Neural cell (in vitro differentiated cells): Measurements from ENCODE around the gene RTN4RL1. TPM values are rescaled to one million over a fixed set of nuclear protein-coding genes. Genes with fewer than 3 reads are reported as not detected.

Experiments used
- H2AFZ ChIP-seq: fragments of 200-600, 300-800 bp; sonication (generic), shearing (Covaris generic); 2 replicates; pipeline ENCODE4 v1.6.0; 2014; ENCODE audit warnings: low read depth, mild to moderate bottlenecking, antibody characterized with exemption, low read length, moderate library complexity
- H3F3A ChIP-seq: fragments of 200-600 bp; shearing (Covaris generic); 2 replicates; pipeline ENCODE4 v1.6.1; 2016; ENCODE audit warnings: mild to moderate bottlenecking, moderate library complexity, mixed read lengths, antibody characterized with exemption, low read length; ENCODE audit not compliant: insufficient read depth, poor library complexity, severe bottlenecking
- H3K27ac ChIP-seq: fragments of 200-600, 300-800 bp; sonication (generic), shearing (Covaris generic); 2 replicates; pipeline ENCODE4 v1.5.1; 2014; ENCODE audit warnings: mild to moderate bottlenecking, low read length, moderate library complexity
- H3K27me3 ChIP-seq: fragments of 300-800, 200-600 bp; sonication (generic), shearing (Covaris generic); 2 replicates; pipeline ENCODE4 v1.6.0; 2014; ENCODE audit warnings: mild to moderate bottlenecking, low read depth, low read length, moderate library complexity; ENCODE audit not compliant: insufficient read depth
- H3K36me3 ChIP-seq: fragments of 300-800, 200-600 bp; sonication (generic), shearing (Covaris generic); 2 replicates; pipeline ENCODE4 v1.5.1; 2014; ENCODE audit warnings: mild to moderate bottlenecking, antibody characterized with exemption, low read length, moderate library complexity; ENCODE audit not compliant: insufficient read depth
- H3K4me2 ChIP-seq: fragments of 300-800, 200-600 bp; sonication (generic), shearing (Covaris generic); 2 replicates; pipeline ENCODE4 v1.6.0; 2014; ENCODE audit warnings: mild to moderate bottlenecking, low read length
- H3K4me3 ChIP-seq: fragments of 300-800, 200-600 bp; sonication (generic), shearing (Covaris generic); 2 replicates; pipeline ENCODE4 v1.5.1; 2014; ENCODE audit warnings: mild to moderate bottlenecking, low read length, moderate library complexity
- H3K79me2 ChIP-seq: fragments of 200-600 bp; shearing (Covaris generic); replicated peaks from 2 replicates; pipeline ENCODE4 v1.6.0; 2014; ENCODE audit warnings: mild to moderate bottlenecking, low read length, moderate library complexity; ENCODE audit not compliant: insufficient read depth
- H3K9ac ChIP-seq: fragments of 300-800, 200-600 bp; sonication (generic), shearing (Covaris generic); 2 replicates; pipeline ENCODE4 v1.6.1; 2016; ENCODE audit warnings: mild to moderate bottlenecking, low read length, mixed read lengths
- H3K9me2 ChIP-seq: fragments of 200-600 bp; shearing (Covaris generic); 2 replicates; pipeline ENCODE4 v1.6.1; 2016; ENCODE audit warnings: mild to moderate bottlenecking, low read length, mixed read lengths; ENCODE audit not compliant: insufficient read depth
- H3K9me3 ChIP-seq: fragments of 200-600, 300-800 bp; sonication (generic), shearing (Covaris generic); 2 replicates; pipeline ENCODE4 v1.6.1; 2016; ENCODE audit warnings: mild to moderate bottlenecking, mixed run types, low read length, moderate library complexity, mixed read lengths
- H4K20me1 ChIP-seq: fragments of 200-600 bp; shearing (Covaris generic); 2 replicates; pipeline ENCODE4 v1.6.1; 2016; ENCODE audit warnings: mild to moderate bottlenecking, mixed run types; ENCODE audit not compliant: insufficient read depth
- CTCF ChIP-seq: fragments of 450-650 bp; IDR thresholded peaks from 2 replicates; pipeline ENCODE4 v1.5.1; 2014; ENCODE audit warnings: antibody characterized with exemption, mild to moderate bottlenecking, moderate library complexity; ENCODE audit not compliant: poor library complexity, severe bottlenecking
- EP300 ChIP-seq: fragments of 450-650 bp; conservative IDR thresholded peaks from 2 replicates; pipeline ENCODE4 v1.6.1; 2014; ENCODE audit warnings: antibody characterized with exemption, mild to moderate bottlenecking, moderate library complexity; ENCODE audit not compliant: poor library complexity, severe bottlenecking
- EZH2 ChIP-seq: fragments of 200-600, 300-800 bp; shearing (Covaris generic), sonication (generic); IDR thresholded peaks from 2 replicates; pipeline ENCODE4 v1.6.1; 2014; ENCODE audit warnings: antibody characterized with exemption, low read length, borderline replicate concordance, mild to moderate bottlenecking; ENCODE audit not compliant: insufficient read depth, poor library complexity, severe bottlenecking
- MXI1 ChIP-seq: fragments of 450-650 bp; conservative IDR thresholded peaks from 2 replicates; pipeline ENCODE4 v1.6.1; 2014; ENCODE audit warnings: antibody characterized with exemption, mild to moderate bottlenecking; ENCODE audit not compliant: poor library complexity, severe bottlenecking
- POLR2AphosphoS5 ChIP-seq: IDR thresholded peaks from 2 replicates; pipeline ENCODE4 v1.6.1; 2012
- RAD21 ChIP-seq: fragments of 450-650 bp; conservative IDR thresholded peaks from 2 replicates; pipeline ENCODE4 v1.6.1; 2014; ENCODE audit warnings: antibody characterized with exemption, mild to moderate bottlenecking, moderate library complexity
- REST ChIP-seq: IDR thresholded peaks from 2 replicates; pipeline ENCODE4 v1.6.1; 2012; ENCODE audit warnings: borderline replicate concordance
- SMC3 ChIP-seq: fragments of 450-650 bp; conservative IDR thresholded peaks from 2 replicates; pipeline ENCODE4 v1.6.1; 2014; ENCODE audit warnings: antibody characterized with exemption, mild to moderate bottlenecking, moderate library complexity; ENCODE audit not compliant: poor library complexity
- TAF1 ChIP-seq: IDR thresholded peaks from 2 replicates; pipeline ENCODE4 v1.6.1; 2012; ENCODE audit warnings: low read depth
- polyA plus RNA-seq: library from polyadenylated mRNA; depleted of rRNA; stranded (reverse); fragments of >200 nt; gene quantifications from 2 replicates; pipeline ENCODE4 v1.2.3, GENCODE V29; 2014

RTN4RL1 gene
- polyA plus RNA-seq, 1 donor from 2014 or later: 8.1 TPM

GRCh38 chr17:1894753-1895339, 130.3 kb downstream of the RTN4RL1 start:
- Histone ChIP-seq H3K9me3 (no peaks in the 10 kb centered on the region), H3K36me3 (no peaks in the 10 kb centered on the region), H3K79me2 (no peaks in the 10 kb centered on the region), H4K20me1 (no peaks in the 10 kb centered on the region), H3K4me2 (no peak overlapping the region), H2AFZ (no peak overlapping the region), H3K9ac (no peak overlapping the region), H3F3A (no peaks in the 10 kb centered on the region), H3K27me3 (no peaks in the 10 kb centered on the region), H3K27ac (no peak overlapping the region), H3K4me3 (no peak overlapping the region), H3K9me2 (no peaks in the 10 kb centered on the region)
- TF ChIP-seq EP300 (no peak), MXI1 (no peak), EZH2 (no peak), REST (no peak), CTCF (no peak), POLR2AphosphoS5 (no peak), TAF1 (no peak), RAD21 (no peak), SMC3 (no peak)

GRCh38 chr17:1890758-1891450, 134.2 kb downstream of the RTN4RL1 start:
- Histone ChIP-seq H3K4me3 (no peak overlapping the region), H4K20me1 (no peaks in the 10 kb centered on the region), H3K36me3 (no peaks in the 10 kb centered on the region), H3K79me2 (no peaks in the 10 kb centered on the region), H3K9ac (no peak overlapping the region), H2AFZ (no peak overlapping the region), H3K4me2 (no peak overlapping the region), H3F3A (no peaks in the 10 kb centered on the region), H3K27me3 (no peaks in the 10 kb centered on the region), H3K9me2 (no peaks in the 10 kb centered on the region), H3K9me3 (no peaks in the 10 kb centered on the region), H3K27ac (no peak overlapping the region)
- no peak for TF ChIP-seq EZH2
- TF ChIP-seq TAF1: no peak
- no peak for TF ChIP-seq CTCF
- no peak for TF ChIP-seq MXI1
- no peak for TF ChIP-seq REST
- no peak for TF ChIP-seq SMC3
- no peak for TF ChIP-seq POLR2AphosphoS5
- no peak for TF ChIP-seq RAD21
- TF ChIP-seq EP300: no peak
